Measurements from ENCODE around the gene PARD3. TPM values are rescaled to one million over a fixed set of nuclear protein-coding genes. Genes with fewer than 3 reads are reported as not detected.

PARD3 gene
- total and polyA plus RNA-seq, 2 donors (not counting 3 experiments of a cell fraction or from before 2014, with no cell fraction given), result 7.3 to 24.1 TPM

DNA sequence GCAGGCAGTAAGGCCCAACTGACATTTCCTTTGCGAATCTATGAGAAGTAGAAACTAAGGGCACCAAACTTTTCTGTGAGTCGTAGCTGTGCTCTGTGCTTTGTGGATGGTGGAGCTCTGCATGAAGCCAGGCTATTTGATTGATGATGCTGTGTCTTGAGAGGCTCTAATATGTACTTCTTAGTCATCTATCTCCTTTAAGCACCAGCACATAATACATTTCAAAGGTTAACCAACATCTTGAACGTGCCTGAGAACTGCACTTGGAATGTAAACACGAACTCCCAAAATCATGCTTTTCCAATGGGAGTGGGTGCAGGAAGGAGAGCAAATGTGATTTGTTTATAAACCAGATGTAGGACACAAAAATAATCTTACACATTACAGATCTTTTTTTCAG is 411.6 kb downstream of the PARD3 start:
- no peak overlapping the region for H3K9ac ChIP-seq (replicated peaks; ENCODE audit: extremely low read depth, insufficient read depth, low read length)
- no peak overlapping the region for H2AFZ ChIP-seq (ENCODE audit: low read depth, low read length)
- H3K79me2 ChIP-seq (ENCODE audit: control insufficient read depth, insufficient read depth, low read length), result no peaks in the 10 kb centered on the region
- intact Hi-C loops (cut with micrococcal nuclease) (no loop called here), dilution Hi-C loops (cut with MboI; ENCODE audit: extremely low pct_ligation_motif_present, low sequenced_read_pairs) (no loop called here)
- peaks cover 24% of the 10 kb centered on the region for H3K4me1 ChIP-seq (ENCODE audit: control insufficient read depth, extremely low read depth, insufficient read depth, low read length)
- H3K9me3 ChIP-seq (replicated peaks; ENCODE audit: control insufficient read depth, insufficient read depth, low read length), result no peaks in the 10 kb centered on the region
- H4K20me1 ChIP-seq (replicated peaks; ENCODE audit: control insufficient read depth, extremely low read depth, insufficient read depth, low read length), result no peaks in the 10 kb centered on the region
- no peaks in the 10 kb centered on the region for H3K27me3 ChIP-seq (ENCODE audit: control insufficient read depth in 2 of 2, insufficient read depth in 2 of 2, low read length in 2 of 2)
- CTCF ChIA-PET, result no interaction called here
- no peak for FAIRE-seq
- H3K27ac ChIP-seq (ENCODE audit: insufficient read depth, low read depth, low read length), result no peak overlapping the region
- DNase-seq (ENCODE audit: low read depth, low spot score), result no peak
- no peaks in the 10 kb centered on the region for H3K36me3 ChIP-seq (ENCODE audit: control insufficient read depth in 2 of 2, extremely low read depth in 1 of 2, insufficient read depth in 2 of 2, low read length in 2 of 2)
- H3K4me2 ChIP-seq (ENCODE audit: insufficient read depth, low read length), result no peak overlapping the region
- POLR2A ChIA-PET, result no interaction called here
- no TSS peak for BruUV-seq (replicated peaks)
- TF ChIP-seq GATA2 (IDR thresholded peaks at IDR 0.05; ENCODE audit: insufficient read depth, insufficient read length, low read depth, low read length) (no peak), FOS (IDR thresholded peaks at IDR 0.05; ENCODE audit: borderline replicate concordance, insufficient read depth, low read length) (no peak), POLR2A (IDR thresholded peaks at IDR 0.05; ENCODE audit: low read depth, low read length) (no peak), POLR2AphosphoS5 (IDR thresholded peaks at IDR 0.05; ENCODE audit: insufficient read depth, low read depth, low read length) (no peak), MAX (IDR thresholded peaks at IDR 0.05; ENCODE audit: insufficient read depth, insufficient read length) (no peak)
- TF ChIP-seq, protein P1, sequence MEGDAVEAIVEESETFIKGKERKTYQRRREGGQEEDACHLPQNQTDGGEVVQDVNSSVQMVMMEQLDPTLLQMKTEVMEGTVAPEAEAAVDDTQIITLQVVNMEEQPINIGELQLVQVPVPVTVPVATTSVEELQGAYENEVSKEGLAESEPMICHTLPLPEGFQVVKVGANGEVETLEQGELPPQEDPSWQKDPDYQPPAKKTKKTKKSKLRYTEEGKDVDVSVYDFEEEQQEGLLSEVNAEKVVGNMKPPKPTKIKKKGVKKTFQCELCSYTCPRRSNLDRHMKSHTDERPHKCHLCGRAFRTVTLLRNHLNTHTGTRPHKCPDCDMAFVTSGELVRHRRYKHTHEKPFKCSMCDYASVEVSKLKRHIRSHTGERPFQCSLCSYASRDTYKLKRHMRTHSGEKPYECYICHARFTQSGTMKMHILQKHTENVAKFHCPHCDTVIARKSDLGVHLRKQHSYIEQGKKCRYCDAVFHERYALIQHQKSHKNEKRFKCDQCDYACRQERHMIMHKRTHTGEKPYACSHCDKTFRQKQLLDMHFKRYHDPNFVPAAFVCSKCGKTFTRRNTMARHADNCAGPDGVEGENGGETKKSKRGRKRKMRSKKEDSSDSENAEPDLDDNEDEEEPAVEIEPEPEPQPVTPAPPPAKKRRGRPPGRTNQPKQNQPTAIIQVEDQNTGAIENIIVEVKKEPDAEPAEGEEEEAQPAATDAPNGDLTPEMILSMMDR (IDR thresholded peaks at IDR 0.05; ENCODE audit: extremely low read depth in 1 of 2, insufficient read depth in 1 of 2, low read depth in 1 of 2, low read length in 2 of 2), result no peak
- H3K9me1 ChIP-seq (replicated peaks; ENCODE audit: control insufficient read depth, extremely low read depth, insufficient read depth, low read length), result no peaks in the 10 kb centered on the region
- H3K4me3 ChIP-seq (replicated peaks in 1 of 3; ENCODE audit: insufficient read depth in 1 of 3, low read depth in 1 of 3, low read length in 3 of 3), result no peak overlapping the region

GRCh38 chr10:34400075-34400474 is 415.0 kb downstream of the PARD3 start:
- Histone ChIP-seq H3K4me1 (ENCODE audit: control insufficient read depth, extremely low read depth, insufficient read depth, low read length) (no peaks in the 10 kb centered on the region), H3K27me3 (ENCODE audit: control insufficient read depth in 2 of 2, insufficient read depth in 2 of 2, low read length in 2 of 2) (no peaks in the 10 kb centered on the region), H3K27ac (ENCODE audit: insufficient read depth, low read depth, low read length) (no peak overlapping the region), H2AFZ (ENCODE audit: low read depth, low read length) (no peak overlapping the region), H3K4me2 (ENCODE audit: insufficient read depth, low read length) (no peak overlapping the region), H3K79me2 (ENCODE audit: control insufficient read depth, insufficient read depth, low read length) (no peaks in the 10 kb centered on the region), H4K20me1 (replicated peaks; ENCODE audit: control insufficient read depth, extremely low read depth, insufficient read depth, low read length) (no peaks in the 10 kb centered on the region), H3K9ac (replicated peaks; ENCODE audit: extremely low read depth, insufficient read depth, low read length) (no peak overlapping the region), H3K36me3 (ENCODE audit: control insufficient read depth in 2 of 2, extremely low read depth in 1 of 2, insufficient read depth in 2 of 2, low read length in 2 of 2) (no peaks in the 10 kb centered on the region), H3K4me3 (replicated peaks in 1 of 3; ENCODE audit: insufficient read depth in 1 of 3, low read depth in 1 of 3, low read length in 3 of 3) (no peak overlapping the region), H3K9me3 (replicated peaks; ENCODE audit: control insufficient read depth, insufficient read depth, low read length) (no peaks in the 10 kb centered on the region), H3K9me1 (replicated peaks; ENCODE audit: control insufficient read depth, extremely low read depth, insufficient read depth, low read length) (no peaks in the 10 kb centered on the region)
- no peak for TF ChIP-seq EZH2 (IDR thresholded peaks at IDR 0.05; ENCODE audit: borderline replicate concordance, low read depth, low read length, severe bottlenecking)
- DNase-seq (ENCODE audit: low read depth, low spot score) (no peak), FAIRE-seq (no peak)
- ChIA-PET POLR2A (no interaction called here), CTCF (no interaction called here)
- intact Hi-C loops (cut with micrococcal nuclease) (no loop called here), dilution Hi-C loops (cut with MboI; ENCODE audit: extremely low pct_ligation_motif_present, low sequenced_read_pairs) (no loop called here)
- BruUV-seq (replicated peaks), result no TSS peak
